Measurements from ENCODE around the gene PBX3. TPM values are rescaled to one million over a fixed set of nuclear protein-coding genes. Genes with fewer than 3 reads are reported as not detected.
"Not testable (repeated sequence)": the region's sequence is repeated elsewhere in the genome, so short reads cannot be mapped to it uniquely, and the experiment has no call there.

PBX3 gene
- total RNA-seq, 1 donor from 2014 or later, result 48.6 TPM

DNA sequence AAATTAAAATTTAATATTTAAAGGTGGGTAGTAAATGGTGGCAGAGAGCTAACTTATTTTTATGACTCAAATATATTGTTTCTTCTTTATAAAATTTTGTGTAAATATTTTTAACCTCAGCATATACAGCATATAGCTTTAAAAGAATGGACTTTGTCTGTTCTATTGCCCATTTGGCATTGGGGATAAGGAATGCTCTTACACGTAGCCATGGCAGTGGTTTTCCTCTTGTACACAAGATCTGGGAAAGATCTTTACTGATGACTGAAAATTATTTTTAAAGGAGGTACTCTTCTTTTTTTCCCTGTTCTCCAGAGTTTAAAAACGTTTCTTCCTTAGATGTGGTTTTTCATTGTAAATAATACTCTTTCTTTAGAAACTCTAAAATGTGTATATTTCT is 75.0 kb downstream of the PBX3 start:
- DNase-seq (no peak), ATAC-seq (no peak)
- Histone ChIP-seq H3K4me1 (no peaks in the 10 kb centered on the region), H3K9me3 (no peaks in the 10 kb centered on the region), H3K27ac (no peak overlapping the region), H3K27me3 (no peaks in the 10 kb centered on the region), H3K4me3 (no peak overlapping the region), H3K36me3 (no peaks in the 10 kb centered on the region)
- intact Hi-C loops (cut with DNase I), result no loop called here
- TF ChIP-seq, protein P1, sequence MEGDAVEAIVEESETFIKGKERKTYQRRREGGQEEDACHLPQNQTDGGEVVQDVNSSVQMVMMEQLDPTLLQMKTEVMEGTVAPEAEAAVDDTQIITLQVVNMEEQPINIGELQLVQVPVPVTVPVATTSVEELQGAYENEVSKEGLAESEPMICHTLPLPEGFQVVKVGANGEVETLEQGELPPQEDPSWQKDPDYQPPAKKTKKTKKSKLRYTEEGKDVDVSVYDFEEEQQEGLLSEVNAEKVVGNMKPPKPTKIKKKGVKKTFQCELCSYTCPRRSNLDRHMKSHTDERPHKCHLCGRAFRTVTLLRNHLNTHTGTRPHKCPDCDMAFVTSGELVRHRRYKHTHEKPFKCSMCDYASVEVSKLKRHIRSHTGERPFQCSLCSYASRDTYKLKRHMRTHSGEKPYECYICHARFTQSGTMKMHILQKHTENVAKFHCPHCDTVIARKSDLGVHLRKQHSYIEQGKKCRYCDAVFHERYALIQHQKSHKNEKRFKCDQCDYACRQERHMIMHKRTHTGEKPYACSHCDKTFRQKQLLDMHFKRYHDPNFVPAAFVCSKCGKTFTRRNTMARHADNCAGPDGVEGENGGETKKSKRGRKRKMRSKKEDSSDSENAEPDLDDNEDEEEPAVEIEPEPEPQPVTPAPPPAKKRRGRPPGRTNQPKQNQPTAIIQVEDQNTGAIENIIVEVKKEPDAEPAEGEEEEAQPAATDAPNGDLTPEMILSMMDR (IDR thresholded peaks at IDR 0.05), result no peak

DNA sequence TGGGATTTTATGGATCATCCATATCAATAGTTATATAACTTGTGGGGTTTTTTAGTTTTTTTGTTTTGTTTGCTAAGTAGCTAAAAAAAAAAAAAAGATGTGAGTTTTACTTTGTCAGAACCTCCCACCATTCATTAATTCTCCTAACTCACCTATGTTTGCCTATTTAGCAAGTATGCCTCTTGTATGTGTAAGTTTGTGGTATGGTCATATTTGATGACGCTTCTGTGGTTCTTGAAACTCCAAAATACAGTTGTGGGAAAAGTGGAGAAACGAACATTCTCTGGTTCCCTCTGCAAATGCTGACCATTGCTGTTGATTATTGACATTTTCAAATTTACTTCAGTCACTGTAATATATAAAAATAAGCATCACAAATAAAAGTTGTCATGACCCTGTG is 75.7 kb downstream of the PBX3 start:
- Histone ChIP-seq H3K27ac (no peak overlapping the region), H3K36me3 (no peaks in the 10 kb centered on the region), H3K4me3 (no peak overlapping the region), H3K4me1 (no peaks in the 10 kb centered on the region), H3K27me3 (no peaks in the 10 kb centered on the region), H3K9me3 (no peaks in the 10 kb centered on the region)
- ATAC-seq, result no peak
- DNase-seq, result no peak
- TF ChIP-seq, protein P1 (IDR thresholded peaks at IDR 0.05), result no peak
- intact Hi-C loops (cut with DNase I), result no loop called here

DNA sequence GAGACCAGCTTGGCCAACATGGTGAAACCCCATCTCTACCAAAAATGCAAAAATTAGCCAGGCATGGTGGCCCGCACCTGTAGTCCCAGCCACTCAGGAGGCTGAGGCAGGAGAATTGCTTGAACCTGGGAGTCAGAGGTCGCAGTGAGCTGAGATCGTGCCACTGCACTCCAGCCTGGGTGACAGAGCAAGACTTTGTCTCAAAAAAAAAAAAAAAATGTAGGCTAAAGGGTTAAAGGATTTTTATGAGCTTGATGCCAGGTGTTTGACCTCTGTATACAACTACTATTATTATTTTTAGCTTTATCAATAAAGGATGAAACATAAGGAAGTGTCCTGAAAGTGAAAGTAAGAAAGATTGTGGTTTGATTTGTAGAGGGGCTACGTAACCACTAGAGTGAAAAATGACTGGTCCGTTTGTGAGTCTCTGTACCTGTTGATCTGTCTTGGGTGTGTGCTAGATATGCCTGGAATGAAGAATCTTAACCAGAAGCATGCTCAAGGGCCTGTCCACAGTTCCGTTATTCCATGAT is 76.8 kb downstream of the PBX3 start:
- ATAC-seq, result peak; percentile 58
- DNase-seq; H3K4me1 ChIP-seq; H3K9me3 ChIP-seq; H3K27me3 ChIP-seq; H3K36me3 ChIP-seq; intact Hi-C loops (cut with DNase I): not testable (repeated sequence)
- peak overlapping the region; percentile 24 for H3K27ac ChIP-seq
- peak overlapping the region; percentile 23 for H3K4me3 ChIP-seq

DNA sequence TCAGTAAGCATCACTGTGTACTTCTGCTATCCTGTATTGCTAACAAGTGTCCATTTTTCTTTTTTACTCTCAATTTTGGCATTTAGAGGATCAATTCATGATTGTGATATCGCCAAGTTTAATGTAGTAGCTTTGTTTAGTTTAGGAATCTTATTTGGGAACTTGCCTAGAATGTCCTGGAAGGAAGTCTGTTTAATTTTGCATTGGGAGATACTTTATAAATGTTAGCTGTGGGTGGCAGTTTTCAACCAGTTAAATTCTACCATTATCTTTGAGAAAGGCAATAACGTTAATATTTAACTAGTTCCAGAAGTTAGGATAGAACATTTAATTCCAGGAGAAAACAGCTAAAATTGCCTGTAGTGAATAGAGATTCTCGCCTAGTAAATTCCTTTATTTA is 78.6 kb downstream of the PBX3 start:
- DNase-seq (no peak), ATAC-seq (no peak)
- Histone ChIP-seq H3K4me3 (no peak overlapping the region), H3K9me3 (no peaks in the 10 kb centered on the region), H3K27me3 (no peaks in the 10 kb centered on the region), H3K4me1 (no peaks in the 10 kb centered on the region), H3K36me3 (no peaks in the 10 kb centered on the region), H3K27ac (no peak overlapping the region)
- intact Hi-C loops (cut with DNase I), result no loop called here
- TF ChIP-seq, protein P1 (IDR thresholded peaks at IDR 0.05), result no peak

DNA sequence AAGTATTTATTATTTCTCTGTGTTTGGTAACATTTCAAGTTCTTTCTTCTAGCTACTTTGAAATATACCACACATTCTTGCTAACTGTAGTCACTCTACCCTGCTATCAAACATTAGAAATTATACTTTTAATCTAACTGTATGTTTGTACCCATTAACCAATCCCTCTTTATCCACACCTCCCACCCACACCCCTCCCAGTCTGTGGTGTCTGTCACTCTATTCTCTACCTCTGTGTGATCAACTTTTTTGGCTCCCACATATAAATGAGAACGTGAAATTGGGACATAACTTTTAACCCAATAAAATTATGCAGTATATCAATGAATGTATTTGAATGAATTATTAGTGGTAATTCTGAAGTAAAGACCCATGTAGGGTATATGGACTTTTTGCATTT is 79.7 kb downstream of the PBX3 start:
- H3K27me3 ChIP-seq, result no peaks in the 10 kb centered on the region
- ATAC-seq, result no peak

DNA sequence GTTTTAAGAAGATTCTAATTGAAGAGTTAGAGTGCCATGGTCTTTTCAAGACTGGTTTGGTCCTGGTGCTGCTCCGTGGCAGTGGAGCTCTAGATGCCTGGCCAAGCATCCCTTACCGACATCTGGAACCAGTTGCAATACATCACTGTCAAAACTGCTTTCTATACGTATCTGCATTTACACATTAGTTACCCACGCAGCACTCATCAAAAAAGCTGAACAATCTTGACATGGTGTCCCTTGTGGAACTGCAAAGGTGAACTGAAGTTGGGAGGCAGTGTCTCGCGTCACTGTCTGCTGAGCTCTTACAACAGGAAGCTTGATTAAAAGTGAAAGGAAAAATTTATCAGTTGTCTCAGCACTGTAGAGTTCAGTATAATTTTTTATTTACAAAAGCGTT is 82.6 kb downstream of the PBX3 start:
- no peak overlapping the region for H3K27ac ChIP-seq
- TF ChIP-seq, protein P1 (IDR thresholded peaks at IDR 0.05), result no peak

More for the DNA sequence above, 79.7 kb downstream of the PBX3 start:
- Histone ChIP-seq H3K4me1 (no peaks in the 10 kb centered on the region), H3K4me3 (no peak overlapping the region), H3K27ac (no peak overlapping the region), H3K36me3 (no peaks in the 10 kb centered on the region), H3K9me3 (no peaks in the 10 kb centered on the region)
- TF ChIP-seq, protein P1 (IDR thresholded peaks at IDR 0.05), result no peak
- intact Hi-C loops (cut with DNase I), result no loop called here
- DNase-seq, result no peak

More for the DNA sequence above, 82.6 kb downstream of the PBX3 start:
- H3K36me3 ChIP-seq, result no peaks in the 10 kb centered on the region
- ATAC-seq (peak; percentile 61), DNase-seq (no peak)
- H3K4me1 ChIP-seq, result no peaks in the 10 kb centered on the region
- H3K27me3 ChIP-seq, result no peaks in the 10 kb centered on the region
- no peaks in the 10 kb centered on the region for H3K9me3 ChIP-seq
- intact Hi-C loops (cut with DNase I), result no loop called here
- peak overlapping the region; percentile 43 for H3K4me3 ChIP-seq

Measured in upper lobe of right lung (tissue), 1 donor.